ENCODE measurements around the gene ODAD4.

- no peak for TF ChIP-seq CTCF (conservative IDR thresholded peaks at IDR 0.05; ENCODE audit: low read length)
- TF ChIP-seq EZH2phosphoT487 (IDR thresholded peaks at IDR 0.05; ENCODE audit: borderline replicate concordance): no peak
These were observed 10.4 kb upstream of the ODAD4 start for GRCh38 chr17:41919840-41920579.

Measured in Loucy (cell line).